ENCODE results near the gene CLEC16A. TPM values are rescaled to one million over a fixed set of nuclear protein-coding genes. Genes with fewer than 3 reads are reported as not detected.

Gene CLEC16A
- total and polyA plus RNA-seq, 2 experiments from 2014 or later, result 9.9 to 24.1 TPM

DNA sequence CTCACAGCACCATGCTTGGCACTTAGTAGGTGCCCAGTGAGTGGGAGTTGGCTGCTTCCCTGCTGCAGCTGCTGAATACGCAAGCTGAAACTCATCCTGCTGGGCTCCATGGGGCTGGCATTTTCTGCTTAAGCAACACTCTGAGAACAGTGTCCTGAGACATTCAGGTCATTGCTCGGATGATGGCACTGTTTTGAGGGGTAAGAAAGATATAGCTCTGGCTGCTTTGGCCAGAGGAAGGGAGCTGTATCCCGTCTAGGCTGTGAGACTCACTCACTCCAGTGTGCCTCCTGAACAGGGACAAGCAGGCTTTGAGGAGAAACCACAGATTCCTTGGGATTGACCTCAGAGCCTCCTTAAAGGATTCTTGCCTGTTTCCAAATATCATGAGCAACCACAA lies 120.5 kb downstream of the CLEC16A start:
- Histone ChIP-seq H2AFZ (no peak overlapping the region), H3K4me1 (ENCODE audit: insufficient read depth) (no peaks in the 10 kb centered on the region), H3K27me3 (ENCODE audit: insufficient read depth) (no peaks in the 10 kb centered on the region), H3F3A (replicated peaks; ENCODE audit: low read depth) (no peaks in the 10 kb centered on the region), H3K27ac (ENCODE audit: low read depth) (no peak overlapping the region), H3K36me3 (ENCODE audit: insufficient read depth) (no peaks in the 10 kb centered on the region), H3K4me3 (no peak overlapping the region), H3K79me2 (replicated peaks; ENCODE audit: insufficient read depth) (no peaks in the 10 kb centered on the region), H3K4me2 (no peak overlapping the region), H3K9me2 (ENCODE audit: insufficient read depth) (no peaks in the 10 kb centered on the region), H4K20me1 (replicated peaks; ENCODE audit: insufficient read depth) (no peaks in the 10 kb centered on the region)
- no peaks in the 10 kb centered on the region for H3K36me3 Mint-ChIP-seq (ENCODE audit: low read depth)
- DNase-seq (ENCODE audit: low spot score) (no peak), ATAC-seq (no peak)
- peaks cover 3% of the 10 kb centered on the region for H3K27me3 Mint-ChIP-seq (ENCODE audit: insufficient read depth, low read depth, poor library complexity)
- TF ChIP-seq NANOG (IDR thresholded peaks at IDR 0.05; ENCODE audit: borderline replicate concordance) (no peak), JUNB (IDR thresholded peaks at IDR 0.05; ENCODE audit: unreplicated experiment) (no peak), EZH2phosphoT487 (IDR thresholded peaks at IDR 0.05; ENCODE audit: unreplicated experiment) (no peak)
- H3K4me1 Mint-ChIP-seq, result peaks cover 8% of the 10 kb centered on the region
- H3K27ac Mint-ChIP-seq, result no peak overlapping the region
- no peak overlapping the region for H3K4me3 Mint-ChIP-seq
- H3K9me3 Mint-ChIP-seq, result no peaks in the 10 kb centered on the region

DNA sequence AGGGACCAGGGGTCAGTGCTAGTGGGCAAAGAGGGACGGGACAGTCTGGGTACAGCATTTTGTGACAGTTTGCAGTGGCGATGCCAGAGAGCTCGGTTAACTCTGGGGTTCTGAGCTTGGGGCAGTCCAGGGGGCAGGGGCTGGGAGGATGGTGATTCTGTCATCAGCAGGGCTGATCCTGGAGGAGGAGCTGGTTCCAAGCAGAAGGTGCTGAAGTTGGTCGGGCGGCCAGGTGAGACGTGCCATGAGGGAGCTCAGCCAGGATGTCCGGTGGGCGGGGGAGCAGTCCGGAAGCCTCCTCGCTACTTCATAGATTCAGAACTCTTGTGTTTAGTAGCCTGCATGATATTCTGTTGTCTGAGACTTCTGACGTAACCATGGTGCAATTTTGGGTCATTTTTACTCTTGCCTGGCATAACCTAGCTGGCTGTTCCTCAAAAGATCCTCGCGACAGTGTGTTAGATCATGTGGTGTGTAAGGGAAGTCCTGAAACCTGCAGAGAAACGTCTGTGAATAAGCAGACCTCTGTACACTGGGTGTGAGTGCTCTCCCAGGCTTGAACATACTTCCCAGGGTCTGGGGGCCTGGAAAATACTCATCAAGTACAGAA lies 122.0 kb downstream of the CLEC16A start:
- DNase-seq (ENCODE audit: low spot score), result no peak
- ATAC-seq, result no peak

More for the DNA sequence above, 122.0 kb downstream of the CLEC16A start:
- peaks cover 3% of the 10 kb centered on the region for H3K27me3 Mint-ChIP-seq (ENCODE audit: insufficient read depth, low read depth, poor library complexity)
- no peak overlapping the region for H3K4me3 Mint-ChIP-seq
- no peaks in the 10 kb centered on the region for H3K9me2 ChIP-seq (ENCODE audit: insufficient read depth)
- H3K4me3 ChIP-seq, result no peak overlapping the region
- H3K4me1 Mint-ChIP-seq, result peaks cover 8% of the 10 kb centered on the region
- no peak overlapping the region for H3K27ac ChIP-seq (ENCODE audit: low read depth)
- H3K4me1 ChIP-seq (ENCODE audit: insufficient read depth), result no peaks in the 10 kb centered on the region
- H3K27ac Mint-ChIP-seq, result no peak overlapping the region
- no peaks in the 10 kb centered on the region for H3K36me3 ChIP-seq (ENCODE audit: insufficient read depth)
- TF ChIP-seq, protein P1, sequence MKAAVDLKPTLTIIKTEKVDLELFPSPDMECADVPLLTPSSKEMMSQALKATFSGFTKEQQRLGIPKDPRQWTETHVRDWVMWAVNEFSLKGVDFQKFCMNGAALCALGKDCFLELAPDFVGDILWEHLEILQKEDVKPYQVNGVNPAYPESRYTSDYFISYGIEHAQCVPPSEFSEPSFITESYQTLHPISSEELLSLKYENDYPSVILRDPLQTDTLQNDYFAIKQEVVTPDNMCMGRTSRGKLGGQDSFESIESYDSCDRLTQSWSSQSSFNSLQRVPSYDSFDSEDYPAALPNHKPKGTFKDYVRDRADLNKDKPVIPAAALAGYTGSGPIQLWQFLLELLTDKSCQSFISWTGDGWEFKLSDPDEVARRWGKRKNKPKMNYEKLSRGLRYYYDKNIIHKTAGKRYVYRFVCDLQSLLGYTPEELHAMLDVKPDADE (IDR thresholded peaks at IDR 0.05), result no peak
- no peak for TF ChIP-seq STAT1 (IDR thresholded peaks at IDR 0.05; ENCODE audit: unreplicated experiment)
- TF ChIP-seq, protein P2, sequence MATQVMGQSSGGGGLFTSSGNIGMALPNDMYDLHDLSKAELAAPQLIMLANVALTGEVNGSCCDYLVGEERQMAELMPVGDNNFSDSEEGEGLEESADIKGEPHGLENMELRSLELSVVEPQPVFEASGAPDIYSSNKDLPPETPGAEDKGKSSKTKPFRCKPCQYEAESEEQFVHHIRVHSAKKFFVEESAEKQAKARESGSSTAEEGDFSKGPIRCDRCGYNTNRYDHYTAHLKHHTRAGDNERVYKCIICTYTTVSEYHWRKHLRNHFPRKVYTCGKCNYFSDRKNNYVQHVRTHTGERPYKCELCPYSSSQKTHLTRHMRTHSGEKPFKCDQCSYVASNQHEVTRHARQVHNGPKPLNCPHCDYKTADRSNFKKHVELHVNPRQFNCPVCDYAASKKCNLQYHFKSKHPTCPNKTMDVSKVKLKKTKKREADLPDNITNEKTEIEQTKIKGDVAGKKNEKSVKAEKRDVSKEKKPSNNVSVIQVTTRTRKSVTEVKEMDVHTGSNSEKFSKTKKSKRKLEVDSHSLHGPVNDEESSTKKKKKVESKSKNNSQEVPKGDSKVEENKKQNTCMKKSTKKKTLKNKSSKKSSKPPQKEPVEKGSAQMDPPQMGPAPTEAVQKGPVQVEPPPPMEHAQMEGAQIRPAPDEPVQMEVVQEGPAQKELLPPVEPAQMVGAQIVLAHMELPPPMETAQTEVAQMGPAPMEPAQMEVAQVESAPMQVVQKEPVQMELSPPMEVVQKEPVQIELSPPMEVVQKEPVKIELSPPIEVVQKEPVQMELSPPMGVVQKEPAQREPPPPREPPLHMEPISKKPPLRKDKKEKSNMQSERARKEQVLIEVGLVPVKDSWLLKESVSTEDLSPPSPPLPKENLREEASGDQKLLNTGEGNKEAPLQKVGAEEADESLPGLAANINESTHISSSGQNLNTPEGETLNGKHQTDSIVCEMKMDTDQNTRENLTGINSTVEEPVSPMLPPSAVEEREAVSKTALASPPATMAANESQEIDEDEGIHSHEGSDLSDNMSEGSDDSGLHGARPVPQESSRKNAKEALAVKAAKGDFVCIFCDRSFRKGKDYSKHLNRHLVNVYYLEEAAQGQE (IDR thresholded peaks at IDR 0.05; ENCODE audit: unreplicated experiment), result no peak
- TF ChIP-seq EZH2 (IDR thresholded peaks at IDR 0.05; ENCODE audit: low read depth, unreplicated experiment), result no peak
- TF ChIP-seq POLR2AphosphoS5 (IDR thresholded peaks at IDR 0.05; ENCODE audit: low read depth), result no peak
- no peaks in the 10 kb centered on the region for H3F3A ChIP-seq (replicated peaks; ENCODE audit: low read depth)
- H3K9me3 Mint-ChIP-seq, result no peaks in the 10 kb centered on the region
- H3K79me2 ChIP-seq (replicated peaks; ENCODE audit: insufficient read depth), result no peaks in the 10 kb centered on the region
- no peaks in the 10 kb centered on the region for H3K27me3 ChIP-seq (ENCODE audit: insufficient read depth)
- no peak overlapping the region for H2AFZ ChIP-seq
- no peak overlapping the region for H3K4me2 ChIP-seq
- H3K36me3 Mint-ChIP-seq (ENCODE audit: low read depth), result no peaks in the 10 kb centered on the region
- no peaks in the 10 kb centered on the region for H4K20me1 ChIP-seq (replicated peaks; ENCODE audit: insufficient read depth)

Measured in GM23338 (cell line).